Breast epithelium (tissue), 4 donors: ENCODE measurements around the gene TSEN34. TPM values are rescaled to one million over a fixed set of nuclear protein-coding genes. Genes with fewer than 3 reads are reported as not detected.

ENCODE experiments used
- DNase-seq, 2 donors: peaks; one replicate each; pipeline ENCODE4 v3.0.0-alpha.2; 2019; ENCODE audit warnings: low spot score in 2 of 2
- H3K27ac ChIP-seq, 2 donors: fragments of 200-600 bp; sonication (generic) in 1 of 2; one replicate each; pipeline ENCODE4 v1.5.1; 2016 to 2019; ENCODE audit warnings: mild to moderate bottlenecking in 1 of 2
- H3K27me3 ChIP-seq, 2 donors: fragments of 200-600 bp; sonication (generic) in 1 of 2; one replicate each; pipeline versions ENCODE4 v1.5.1 to v1.6.0; 2017 to 2019; ENCODE audit warnings: control low read depth in 1 of 2, mild to moderate bottlenecking in 1 of 2
- H3K36me3 ChIP-seq: fragments of 200-600 bp; one replicate; pipeline ENCODE4 v1.5.1; 2019
- H3K4me1 ChIP-seq, 2 donors: fragments of 200-600 bp; sonication (generic); one replicate each; pipeline ENCODE4 v1.5.1; 2016 to 2019; ENCODE audit warnings: control low read depth in 1 of 2
- H3K4me3 ChIP-seq, 3 donors: fragments of 200-600 bp; sonication (generic); 1 replicate in 2 of 3; 2 replicates in 1 of 3; pipeline ENCODE4 v1.5.1; 2016 to 2019; ENCODE audit warnings: mild to moderate bottlenecking in 3 of 3, moderate library complexity in 2 of 3
- H3K9me3 ChIP-seq, 2 donors: fragments of 200-600 bp; sonication (generic) in 1 of 2; one replicate each; pipeline ENCODE4 v1.5.1; 2016 to 2019; ENCODE audit warnings: control low read depth in 1 of 2
- CTCF ChIP-seq, 3 donors: fragments of 450-650 bp; IDR thresholded peaks; one replicate each; pipeline ENCODE4 v1.5.1; 2016 to 2017; ENCODE audit warnings: antibody characterized with exemption in 3 of 3, mild to moderate bottlenecking in 3 of 3, moderate library complexity in 3 of 3
- POLR2A ChIP-seq: fragments of 450-650 bp; IDR thresholded peaks from one replicate; pipeline ENCODE4 v1.6.1; 2016; ENCODE audit warnings: antibody characterized with exemption, mild to moderate bottlenecking, moderate library complexity
- POLR2AphosphoS5 ChIP-seq, 3 donors: sonication (generic); formaldehyde crosslinking; IDR thresholded peaks; one replicate each; pipeline ENCODE4 v1.6.1; 2017; ENCODE audit warnings: antibody characterized with exemption in 3 of 3
- intact Hi-C: fragments of 100-400 bp; cut with DNase I; formaldehyde crosslinking; loops from one replicate; pipeline ENCODE4 v1.15.1; 2023; ENCODE audit warnings: low total_unique reads
- total RNA-seq, 3 donors: library from RNA; depleted of rRNA; stranded (reverse); fragments of >200 nt; gene quantifications; one replicate each; pipeline ENCODE4 v1.1.0, GENCODE V29; 2016

Gene TSEN34
- total RNA-seq, 3 donors from 2014 or later = 59.5 to 80.3 (median 74.4) TPM

GRCh38 chr19:54188215-54188871 lies 2.8 kb upstream of the TSEN34 start:
- no peaks in the 10 kb centered on the region for H3K27me3 ChIP-seq
- peaks cover 0 to 17% of the 10 kb centered on the region in 2 donors for H3K4me1 ChIP-seq
- peak overlapping the region; percentile 65 to 93 (median 70) for H3K4me3 ChIP-seq
- DNase-seq = no peak
- TF ChIP-seq CTCF (IDR thresholded peaks at IDR 0.05) (no peak), POLR2AphosphoS5 (IDR thresholded peaks at IDR 0.05) (no peak), POLR2A (no peak)
- no peaks in the 10 kb centered on the region for H3K9me3 ChIP-seq
- H3K36me3 ChIP-seq = no peaks in the 10 kb centered on the region
- intact Hi-C loops = no loop called here
- H3K27ac ChIP-seq = peak overlapping the region; percentile 96 to 99

GRCh38 chr19:54189145-54189734 lies 1.9 kb upstream of the TSEN34 start, which contains the start of gene MBOAT7:
Gene MBOAT7, minus strand, starts transcription at chr19:54189580. Its CDS starts 1,072 bp downstream, at chr19:54188508.
- H3K27ac ChIP-seq = peak within 1 kb of the TSS; percentile 96 to 99
- no peaks in the 10 kb centered on the region for H3K27me3 ChIP-seq
- H3K9me3 ChIP-seq = no peaks in the 10 kb centered on the region
- no peaks in the 10 kb centered on the region for H3K36me3 ChIP-seq
- no peak for DNase-seq
- peak in 1 of 3 donors; percentile 15 for TF ChIP-seq CTCF (IDR thresholded peaks at IDR 0.05)
- no peak for TF ChIP-seq POLR2A
- peak; percentile 33 to 59 (median 44) for TF ChIP-seq POLR2AphosphoS5 (IDR thresholded peaks at IDR 0.05)
- intact Hi-C loops = no loop called here
- peak within 1 kb of the TSS; percentile 65 to 93 (median 70) for H3K4me3 ChIP-seq
- H3K4me1 ChIP-seq = peaks cover 0 to 17% of the 10 kb centered on the region in 2 donors

- intact Hi-C loops = no loop called here
- Histone ChIP-seq H3K27ac (peak overlapping the region; percentile 96 to 99), H3K27me3 (no peaks in the 10 kb centered on the region), H3K36me3 (no peaks in the 10 kb centered on the region), H3K9me3 (no peaks in the 10 kb centered on the region), H3K4me3 (peak overlapping the region; percentile 65 to 93 (median 70)), H3K4me1 (peaks cover 0 to 17% of the 10 kb centered on the region in 2 donors)
- peak; percentile 100 for DNase-seq
- peak; percentile 90 to 97 (median 96) for TF ChIP-seq POLR2AphosphoS5 (IDR thresholded peaks at IDR 0.05)
- no peak for TF ChIP-seq CTCF (IDR thresholded peaks at IDR 0.05)
- TF ChIP-seq POLR2A = peak; percentile 73
Measured at GRCh38 chr19:54189735-54190502, 1.2 kb upstream of the TSEN34 start.

GRCh38 chr19:54190503-54191010 lies 551 bp upstream of the TSEN34 start:
- intact Hi-C loops = no loop called here
- TF ChIP-seq POLR2A (no peak), POLR2AphosphoS5 (IDR thresholded peaks at IDR 0.05) (no peak), CTCF (IDR thresholded peaks at IDR 0.05) (no peak)
- no peaks in the 10 kb centered on the region for H3K27me3 ChIP-seq
- peak overlapping the region; percentile 96 to 99 for H3K27ac ChIP-seq
- peak overlapping the region; percentile 65 to 93 (median 70) for H3K4me3 ChIP-seq
- no peaks in the 10 kb centered on the region for H3K36me3 ChIP-seq
- no peaks in the 10 kb centered on the region for H3K9me3 ChIP-seq
- peak; percentile 99 to 100 for DNase-seq
- H3K4me1 ChIP-seq = peaks cover 0 to 17% of the 10 kb centered on the region in 2 donors
